PC-3 (cell line): ENCODE measurements around the gene MAGI2.

Experiments
- CTCF ChIP-seq: fragments of 300-600 bp; sonication (generic); conservative IDR thresholded peaks from 2 replicates; pipeline ENCODE4 v1.5.1; 2017; ENCODE audit warnings: antibody characterized with exemption, low read depth, mild to moderate bottlenecking, low read length
- EZH2 ChIP-seq: fragments of 300-600 bp; sonication (generic); IDR thresholded peaks from one replicate; pipeline ENCODE4 v1.6.1; 2017; ENCODE audit warnings: antibody characterized with exemption, mild to moderate bottlenecking, low read length; ENCODE audit not compliant: unreplicated experiment

GRCh38 chr7:78146546-78146945 is 1306.9 kb downstream of the MAGI2 start:
- no peak for TF ChIP-seq CTCF
- TF ChIP-seq EZH2 = no peak
